ENCODE data around the gene GRIK4.

The GRIK4 gene

DNA sequence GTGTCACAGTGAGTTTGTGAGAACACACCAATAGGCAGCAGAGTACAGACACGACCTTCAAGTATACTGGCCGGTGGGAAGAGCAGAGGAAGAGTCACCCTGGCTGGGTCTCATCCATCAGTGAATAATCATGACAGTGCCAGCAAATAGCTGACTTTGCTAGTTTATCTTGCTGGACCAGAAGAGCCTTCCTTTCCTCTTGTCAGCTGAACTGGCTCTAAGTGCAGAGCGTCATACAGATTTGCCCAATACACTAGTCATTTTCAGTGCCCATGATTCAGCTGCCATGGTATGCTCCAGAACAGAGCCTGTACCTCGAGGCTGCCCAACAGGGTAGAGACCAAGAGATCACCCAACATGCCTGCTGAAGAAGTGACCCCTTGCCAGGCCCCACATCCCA lies 429.5 kb downstream of the GRIK4 start:
- H3K4me1 ChIP-seq (ENCODE audit: low read depth, poor library complexity, severe bottlenecking), result no peaks in the 10 kb centered on the region
- H3K4me3 ChIP-seq (IDR thresholded peaks at IDR 0.05; ENCODE audit: insufficient read depth, low read depth, low read length), result no peak overlapping the region
- no peaks in the 10 kb centered on the region for H3K79me2 ChIP-seq (ENCODE audit: insufficient read depth, low read depth)
- H3K9ac ChIP-seq, result no peak overlapping the region
- no peak overlapping the region for H3K4me2 ChIP-seq
- H2AFZ ChIP-seq (ENCODE audit: low read depth), result no peak overlapping the region
- H3K27ac ChIP-seq, result no peak overlapping the region
- no peaks in the 10 kb centered on the region for H3K36me3 ChIP-seq (ENCODE audit: insufficient read depth)
- H4K20me1 ChIP-seq (ENCODE audit: insufficient read depth), result no peaks in the 10 kb centered on the region
- H3K27me3 ChIP-seq (ENCODE audit: insufficient read depth, low read depth), result no peaks in the 10 kb centered on the region
- no peak for TF ChIP-seq CTCF (conservative IDR thresholded peaks at IDR 0.05; ENCODE audit: low read depth, low read length)

GRCh38 chr11:120942701-120943100 lies 431.2 kb downstream of the GRIK4 start:
- no peak overlapping the region for H2AFZ ChIP-seq (ENCODE audit: low read depth)
- H3K4me3 ChIP-seq (IDR thresholded peaks at IDR 0.05; ENCODE audit: insufficient read depth, low read depth, low read length), result no peak overlapping the region
- no peak for TF ChIP-seq CTCF (conservative IDR thresholded peaks at IDR 0.05; ENCODE audit: low read depth, low read length)
- no peaks in the 10 kb centered on the region for H3K36me3 ChIP-seq (ENCODE audit: insufficient read depth)
- H4K20me1 ChIP-seq (ENCODE audit: insufficient read depth), result no peaks in the 10 kb centered on the region
- H3K27ac ChIP-seq, result no peak overlapping the region
- no peaks in the 10 kb centered on the region for H3K4me1 ChIP-seq (ENCODE audit: low read depth, poor library complexity, severe bottlenecking)
- H3K9ac ChIP-seq, result no peak overlapping the region
- no peaks in the 10 kb centered on the region for H3K79me2 ChIP-seq (ENCODE audit: insufficient read depth, low read depth)
- H3K27me3 ChIP-seq (ENCODE audit: insufficient read depth, low read depth), result no peaks in the 10 kb centered on the region
- H3K4me2 ChIP-seq, result no peak overlapping the region

GRCh38 chr11:120945042-120945441 lies 433.5 kb downstream of the GRIK4 start:
- peak; percentile 28 for TF ChIP-seq CTCF (conservative IDR thresholded peaks at IDR 0.05; ENCODE audit: low read depth, low read length)
- H3K4me3 ChIP-seq (IDR thresholded peaks at IDR 0.05; ENCODE audit: insufficient read depth, low read depth, low read length), result no peak overlapping the region
- H3K27me3 ChIP-seq (ENCODE audit: insufficient read depth, low read depth), result no peaks in the 10 kb centered on the region
- H3K79me2 ChIP-seq (ENCODE audit: insufficient read depth, low read depth), result no peaks in the 10 kb centered on the region
- H3K9ac ChIP-seq, result no peak overlapping the region
- no peaks in the 10 kb centered on the region for H3K4me1 ChIP-seq (ENCODE audit: low read depth, poor library complexity, severe bottlenecking)
- H2AFZ ChIP-seq (ENCODE audit: low read depth), result no peak overlapping the region
- no peak overlapping the region for H3K4me2 ChIP-seq
- no peaks in the 10 kb centered on the region for H4K20me1 ChIP-seq (ENCODE audit: insufficient read depth)
- no peak overlapping the region for H3K27ac ChIP-seq
- H3K36me3 ChIP-seq (ENCODE audit: insufficient read depth), result no peaks in the 10 kb centered on the region

DNA sequence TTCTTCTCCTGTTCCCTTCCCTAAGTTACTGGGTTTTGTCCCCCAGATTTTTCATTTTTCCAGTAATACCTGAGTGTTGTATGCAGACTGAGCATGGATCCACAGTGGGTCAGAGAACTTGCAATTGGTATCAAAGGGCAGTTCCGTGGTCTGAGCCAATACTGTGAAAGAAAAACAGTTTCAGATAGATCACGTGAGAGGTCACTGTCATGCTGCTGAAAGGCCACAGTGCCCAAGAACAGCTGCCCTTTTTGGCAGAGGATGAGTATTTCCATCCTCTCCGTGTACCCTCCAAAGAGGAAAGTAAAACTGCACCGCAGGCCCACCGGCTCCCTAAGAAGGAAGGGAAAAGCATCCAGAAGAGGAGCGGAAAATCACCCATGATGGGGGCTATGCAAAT lies 439.3 kb downstream of the GRIK4 start:
- no peaks in the 10 kb centered on the region for H3K27me3 ChIP-seq (ENCODE audit: insufficient read depth, low read depth)
- no peak overlapping the region for H3K4me3 ChIP-seq (IDR thresholded peaks at IDR 0.05; ENCODE audit: insufficient read depth, low read depth, low read length)
- no peaks in the 10 kb centered on the region for H3K79me2 ChIP-seq (ENCODE audit: insufficient read depth, low read depth)
- H3K4me2 ChIP-seq, result no peak overlapping the region
- no peak for TF ChIP-seq CTCF (conservative IDR thresholded peaks at IDR 0.05; ENCODE audit: low read depth, low read length)
- no peak overlapping the region for H2AFZ ChIP-seq (ENCODE audit: low read depth)
- no peaks in the 10 kb centered on the region for H3K36me3 ChIP-seq (ENCODE audit: insufficient read depth)
- no peak overlapping the region for H3K9ac ChIP-seq
- H3K4me1 ChIP-seq (ENCODE audit: low read depth, poor library complexity, severe bottlenecking), result no peaks in the 10 kb centered on the region
- no peak overlapping the region for H3K27ac ChIP-seq
- H4K20me1 ChIP-seq (ENCODE audit: insufficient read depth), result no peaks in the 10 kb centered on the region
